Colonic mucosa (tissue), 4 donors: ENCODE data around the gene ODF4. TPM values are rescaled to one million over a fixed set of nuclear protein-coding genes. Genes with fewer than 3 reads are reported as not detected.
"Not testable (repeated sequence)": the region's sequence is repeated elsewhere in the genome, so short reads cannot be mapped to it uniquely, and the experiment has no call there.

ENCODE experiments used
- DNase-seq: peaks from one replicate; pipeline ENCODE4 v3.0.0-alpha.2; 2020
- H3K27ac ChIP-seq: fragments of 200-600 bp; one replicate; pipeline ENCODE4 v1.8.0; 2021
- H3K27me3 ChIP-seq: fragments of 200-600 bp; one replicate; pipeline ENCODE4 v1.8.0; 2021
- H3K36me3 ChIP-seq: fragments of 200-600 bp; one replicate; pipeline ENCODE4 v1.8.0; 2021
- H3K4me1 ChIP-seq: fragments of 200-600 bp; one replicate; pipeline ENCODE4 v1.8.0; 2021; ENCODE audit warnings: mild to moderate bottlenecking
- H3K4me3 ChIP-seq: fragments of 200-600 bp; one replicate; pipeline ENCODE4 v1.8.0; 2021
- H3K9ac ChIP-seq, 2 donors: one replicate each; pipeline ENCODE4 v1.7.0; 2013; ENCODE audit warnings: control low read depth in 2 of 2, low read depth in 2 of 2, low read length in 2 of 2
- H3K9me3 ChIP-seq: fragments of 200-600 bp; one replicate; pipeline ENCODE4 v1.8.0; 2021
- intact Hi-C: fragments of 100-400 bp; cut with DNase I; formaldehyde crosslinking; loops from one replicate; pipeline ENCODE4 v1.14.1; 2022
- total RNA-seq, 2 donors: library from RNA; stranded (reverse); fragmentation: NEBNext Ultra II Directional in 1 of 2; extraction: Animal tissue kit (Norgen Biotek cat#: 25700) in 1 of 2; gene quantifications; one replicate each; pipeline ENCODE4 v1.2.1, GENCODE V29; 2021
- TF ChIP-seq, protein P1 (sequence below): fragments of 200-600 bp; IDR thresholded peaks from one replicate; pipeline ENCODE4 v1.8.0; 2022; ENCODE audit warnings: antibody characterized with exemption, mild to moderate bottlenecking
- donor health status: healthy.
- donor health status: DM: no; HTN: no; CAD: no.
- donor health status: DM: no; HTN: no; CAD: no.

ODF4 gene
- total RNA-seq, 2 donors from 2014 or later, result not detected

GRCh38 chr17:8393470-8394231 lies 54.0 kb downstream of the ODF4 start:
- DNase-seq, result peak; percentile 41
- Histone ChIP-seq H3K27me3 (no peaks in the 10 kb centered on the region), H3K36me3 (no peaks in the 10 kb centered on the region), H3K9ac (no peak overlapping the region), H3K27ac (no peak overlapping the region), H3K4me3 (no peak overlapping the region), H3K4me1 (no peaks in the 10 kb centered on the region), H3K9me3 (no peaks in the 10 kb centered on the region)
- intact Hi-C loops, result no loop called here
- TF ChIP-seq, protein P1, sequence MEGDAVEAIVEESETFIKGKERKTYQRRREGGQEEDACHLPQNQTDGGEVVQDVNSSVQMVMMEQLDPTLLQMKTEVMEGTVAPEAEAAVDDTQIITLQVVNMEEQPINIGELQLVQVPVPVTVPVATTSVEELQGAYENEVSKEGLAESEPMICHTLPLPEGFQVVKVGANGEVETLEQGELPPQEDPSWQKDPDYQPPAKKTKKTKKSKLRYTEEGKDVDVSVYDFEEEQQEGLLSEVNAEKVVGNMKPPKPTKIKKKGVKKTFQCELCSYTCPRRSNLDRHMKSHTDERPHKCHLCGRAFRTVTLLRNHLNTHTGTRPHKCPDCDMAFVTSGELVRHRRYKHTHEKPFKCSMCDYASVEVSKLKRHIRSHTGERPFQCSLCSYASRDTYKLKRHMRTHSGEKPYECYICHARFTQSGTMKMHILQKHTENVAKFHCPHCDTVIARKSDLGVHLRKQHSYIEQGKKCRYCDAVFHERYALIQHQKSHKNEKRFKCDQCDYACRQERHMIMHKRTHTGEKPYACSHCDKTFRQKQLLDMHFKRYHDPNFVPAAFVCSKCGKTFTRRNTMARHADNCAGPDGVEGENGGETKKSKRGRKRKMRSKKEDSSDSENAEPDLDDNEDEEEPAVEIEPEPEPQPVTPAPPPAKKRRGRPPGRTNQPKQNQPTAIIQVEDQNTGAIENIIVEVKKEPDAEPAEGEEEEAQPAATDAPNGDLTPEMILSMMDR, result no peak

GRCh38 chr17:8394497-8394896 lies 54.9 kb downstream of the ODF4 start:
- DNase-seq, intact Hi-C loops, H3K4me1 ChIP-seq, H3K4me3 ChIP-seq, H3K9me3 ChIP-seq, H3K9ac ChIP-seq, H3K36me3 ChIP-seq, H3K27me3 ChIP-seq, H3K27ac ChIP-seq: not testable (repeated sequence)

Other genes starting within 250 kb of the ODF4 start
- not detected for gene ALOXE3, start 221.3 kb upstream of the ODF4 start, total RNA-seq
- gene HES7, start 215.7 kb upstream of the ODF4 start, total RNA-seq, result not detected
- gene PER1, start 187.4 kb upstream of the ODF4 start, total RNA-seq, result 10 to 100 TPM; 19.7 to 43.6 TPM
- gene VAMP2, start 176.9 kb upstream of the ODF4 start, total RNA-seq, result 10 to 100 TPM; 34.0 to 38.8 TPM
- gene TMEM107, start 163.5 kb upstream of the ODF4 start, total RNA-seq, result 10 to 100 TPM; 13.2 to 17.0 TPM
- gene BORCS6, start 149.7 kb upstream of the ODF4 start, total RNA-seq, result 10 to 100 TPM; 11.7 to 12.4 TPM
- 10 to 100 TPM; 18.6 to 86.4 TPM for gene AURKB, start 129.3 kb upstream of the ODF4 start, total RNA-seq
- gene CTC1, start 91.8 kb upstream of the ODF4 start, total RNA-seq, result 10 to 100 TPM; 30.5 to 42.3 TPM
- 10 to 100 TPM; 13.6 to 61.7 TPM for gene PFAS, start 90.6 kb upstream of the ODF4 start, total RNA-seq
- 10 to 100 TPM; 16.8 to 26.5 TPM for gene RANGRF, start 51.2 kb upstream of the ODF4 start, total RNA-seq
- 10 to 100 TPM in 1 of 2 donors, 1 to 10 TPM in 1; 4.0 to 11.6 TPM for gene SLC25A35, start 44.4 kb upstream of the ODF4 start, total RNA-seq
- 1 to 10 TPM; 1.4 to 2.7 TPM for gene ARHGEF15, start 29.6 kb upstream of the ODF4 start, total RNA-seq
- gene RPL26, start 43.4 kb downstream of the ODF4 start, total RNA-seq, result 1,000 to 10,000 TPM; 1,223 to 1,367 TPM
- not detected for gene RNF222, start 58.0 kb downstream of the ODF4 start, total RNA-seq
- 10 to 100 TPM; 47.1 TPM for gene NDEL1, start 96.0 kb downstream of the ODF4 start, total RNA-seq